CD4-positive, alpha-beta T cell (primary cell): ENCODE measurements around the gene SMAP2. TPM values are rescaled to one million over a fixed set of nuclear protein-coding genes. Genes with fewer than 3 reads are reported as not detected.

Experiments
- ATAC-seq: fragments of 200-7000 bp; cut with Tn5 transposase; one replicate; pipeline ENCODE4 v1.10.0; 2022; ENCODE audit warnings: mild to moderate bottlenecking; ENCODE audit not compliant: poor library complexity
- CTCF ChIA-PET: fragments of 350-600 bp; sonication (Branson Sonifier 250); formaldehyde crosslinking; loops from one replicate; lab custom pipeline; 2021; ENCODE audit warnings: antibody characterized with exemption, inconsistent platforms; lab: Charles Lee
- POLR2A ChIA-PET: fragments of 350-600 bp; sonication (Branson Sonifier 250); formaldehyde crosslinking; loops from one replicate; lab custom pipeline; 2021; ENCODE audit warnings: antibody characterized with exemption, inconsistent platforms; lab: Charles Lee
- DNase-seq, 14 experiments: peaks; one replicate each; pipeline ENCODE4 v3.0.0-alpha.2; 2013 to 2020; ENCODE audit warnings: mixed read lengths in 2 of 14
- H3K27ac ChIP-seq, 2 donors: one replicate each; pipeline versions ENCODE4 v1.5.1 to v1.7.0; 2013; ENCODE audit warnings: low read length in 2 of 2, low read depth in 1 of 2, mild to moderate bottlenecking in 1 of 2
- H3K27me3 ChIP-seq, 2 experiments: 1 replicate in 1 of 2; 2 replicates in 1 of 2; pipeline versions ENCODE4 v1.6.1 to v1.7.0; 2013; ENCODE audit warnings: low read length in 2 of 2, control low read depth in 1 of 2, mild to moderate bottlenecking in 1 of 2, moderate library complexity in 1 of 2; ENCODE audit not compliant: insufficient read depth in 2 of 2, control insufficient read depth in 1 of 2
- H3K36me3 ChIP-seq: one replicate; pipeline ENCODE4 v1.6.1; 2013; ENCODE audit warnings: low read length, control low read depth; ENCODE audit not compliant: insufficient read depth
- H3K4me1 ChIP-seq: one replicate; pipeline ENCODE4 v1.6.1; 2013; ENCODE audit warnings: low read length, control low read depth; ENCODE audit not compliant: insufficient read depth
- H3K4me3 ChIP-seq: one replicate; pipeline ENCODE4 v1.5.1; 2013; ENCODE audit warnings: mild to moderate bottlenecking, low read length, moderate library complexity
- H3K9me3 ChIP-seq, 2 experiments: 1 replicate in 1 of 2; 2 replicates in 1 of 2; pipeline versions ENCODE4 v1.6.1 to v1.7.0; 2013; ENCODE audit warnings: low read length in 2 of 2, mild to moderate bottlenecking in 2 of 2, control low read depth in 1 of 2, moderate library complexity in 1 of 2; ENCODE audit not compliant: control insufficient read depth in 1 of 2, insufficient read depth in 1 of 2
- H3K27ac Mint-ChIP-seq: one replicate; pipeline ENCODE4 v1.8.0; 2020; ENCODE audit warnings: mixed read lengths
- H3K27me3 Mint-ChIP-seq: one replicate; pipeline ENCODE4 v1.8.0; 2021; ENCODE audit warnings: mixed read lengths
- H3K36me3 Mint-ChIP-seq: one replicate; pipeline ENCODE4 v1.8.0; 2021; ENCODE audit warnings: low read depth, mixed read lengths
- H3K4me1 Mint-ChIP-seq: one replicate; pipeline ENCODE4 v1.8.0; 2021; ENCODE audit warnings: low read depth, mixed read lengths
- H3K4me3 Mint-ChIP-seq: one replicate; pipeline ENCODE4 v1.8.0; 2020; ENCODE audit warnings: mild to moderate bottlenecking, mixed read lengths
- H3K9me3 Mint-ChIP-seq: one replicate; pipeline ENCODE4 v1.8.0; 2020; ENCODE audit warnings: mixed read lengths
- intact Hi-C, 2 experiments: fragments of 100-400 bp; cut with DNase I in 1 of 2; cut with micrococcal nuclease in 1 of 2; formaldehyde crosslinking; loops; one replicate each; pipeline versions ENCODE4 v1.15.1 to v1.9.0; 2023 to 2025; cut with DNase I, micrococcal nuclease
- total RNA-seq, 174 experiments: library from RNA in 2 of 174; stranded (reverse) in 2 of 174; gene quantifications; one replicate each; pipeline ENCODE4 v1.2.3 and lab custom pipeline; 2021 to 2026
- TF ChIP-seq, protein P1 (sequence below): fragments of 200-600 bp; IDR thresholded peaks from one replicate; pipeline ENCODE4 v1.8.0; 2022; ENCODE audit warnings: antibody characterized with exemption, mild to moderate bottlenecking

SMAP2 gene
- total RNA-seq, 2 experiments from 2014 or later, result 214 to 216 TPM

DNA sequence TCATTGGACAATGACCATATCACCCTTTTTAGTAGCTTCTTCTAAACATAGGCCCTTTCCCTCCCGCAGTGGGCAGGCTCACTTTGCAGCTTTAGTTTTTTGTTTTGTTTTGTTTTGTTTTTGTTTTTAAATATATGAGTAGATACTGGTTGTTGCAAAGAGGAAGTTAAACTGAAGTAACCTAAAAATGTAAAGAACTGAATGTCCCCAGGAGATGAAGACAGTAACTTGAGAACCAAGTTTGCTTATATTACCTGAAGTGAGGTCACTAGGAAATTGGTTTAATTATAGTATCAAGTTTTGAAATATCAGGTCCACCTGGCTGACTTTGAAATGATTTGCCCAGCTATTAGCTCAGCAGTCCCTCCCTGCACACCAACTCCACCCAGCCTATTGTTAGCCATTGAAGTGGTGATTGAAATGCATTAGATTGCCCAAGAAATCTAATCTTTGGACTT is 18.2 kb downstream of the SMAP2 start:
- ChIA-PET CTCF (interaction anchor here (0.9 to 4.1 kb wide), 4 partner anchors 13 to 239 kb away, joined by 3 to 16 read pairs (median 6); no protein-coding TSS in a partner anchor), POLR2A (interaction anchor here (2.6 to 10.9 kb wide), 3 partner anchors 11 to 17 kb away, joined by 18 to 304 read pairs (median 19); partner anchors contain the start of gene SMAP2)
- no peaks in the 10 kb centered on the region for H3K9me3 ChIP-seq
- intact Hi-C loops, result no loop called here
- H3K27ac ChIP-seq, result peak overlapping the region; percentile 79 to 95
- Mint-ChIP-seq H3K36me3 (peaks cover 40% of the 10 kb centered on the region), H3K4me3 (peak overlapping the region; percentile 89), H3K4me1 (peaks cover 90% of the 10 kb centered on the region), H3K27me3 (no peaks in the 10 kb centered on the region), H3K9me3 (peaks cover 2% of the 10 kb centered on the region), H3K27ac (peak overlapping the region; percentile 96)
- DNase-seq (no peak), ATAC-seq (no peak)
- H3K27me3 ChIP-seq, result no peaks in the 10 kb centered on the region
- H3K36me3 ChIP-seq, result peaks cover 12% of the 10 kb centered on the region
- H3K4me3 ChIP-seq, result no peak overlapping the region
- peaks cover 94% of the 10 kb centered on the region for H3K4me1 ChIP-seq
- TF ChIP-seq, protein P1, sequence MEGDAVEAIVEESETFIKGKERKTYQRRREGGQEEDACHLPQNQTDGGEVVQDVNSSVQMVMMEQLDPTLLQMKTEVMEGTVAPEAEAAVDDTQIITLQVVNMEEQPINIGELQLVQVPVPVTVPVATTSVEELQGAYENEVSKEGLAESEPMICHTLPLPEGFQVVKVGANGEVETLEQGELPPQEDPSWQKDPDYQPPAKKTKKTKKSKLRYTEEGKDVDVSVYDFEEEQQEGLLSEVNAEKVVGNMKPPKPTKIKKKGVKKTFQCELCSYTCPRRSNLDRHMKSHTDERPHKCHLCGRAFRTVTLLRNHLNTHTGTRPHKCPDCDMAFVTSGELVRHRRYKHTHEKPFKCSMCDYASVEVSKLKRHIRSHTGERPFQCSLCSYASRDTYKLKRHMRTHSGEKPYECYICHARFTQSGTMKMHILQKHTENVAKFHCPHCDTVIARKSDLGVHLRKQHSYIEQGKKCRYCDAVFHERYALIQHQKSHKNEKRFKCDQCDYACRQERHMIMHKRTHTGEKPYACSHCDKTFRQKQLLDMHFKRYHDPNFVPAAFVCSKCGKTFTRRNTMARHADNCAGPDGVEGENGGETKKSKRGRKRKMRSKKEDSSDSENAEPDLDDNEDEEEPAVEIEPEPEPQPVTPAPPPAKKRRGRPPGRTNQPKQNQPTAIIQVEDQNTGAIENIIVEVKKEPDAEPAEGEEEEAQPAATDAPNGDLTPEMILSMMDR, result no peak

DNA sequence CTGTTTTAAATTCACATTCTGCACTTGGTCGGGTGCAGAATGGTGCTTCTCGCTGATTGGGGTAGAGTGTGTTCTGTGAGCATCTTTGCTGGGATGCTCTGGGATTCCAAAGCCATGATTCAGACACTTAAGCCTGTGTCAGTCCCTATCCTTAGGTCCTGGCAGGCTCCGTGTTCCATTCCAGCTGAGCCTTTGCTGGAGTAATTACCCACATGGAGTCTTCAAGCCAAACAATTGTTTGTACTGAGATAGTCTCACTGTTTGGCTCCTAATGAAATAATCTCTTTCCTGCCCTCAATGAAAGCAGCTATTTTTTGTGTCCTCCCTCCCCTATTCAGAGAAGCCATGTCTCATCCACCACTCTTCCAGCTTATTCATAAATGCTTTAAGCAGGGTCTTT is 18.7 kb downstream of the SMAP2 start:
- Mint-ChIP-seq H3K36me3 (peaks cover 45% of the 10 kb centered on the region), H3K27me3 (no peaks in the 10 kb centered on the region), H3K4me1 (peaks cover 94% of the 10 kb centered on the region), H3K9me3 (peaks cover 2% of the 10 kb centered on the region), H3K4me3 (peak overlapping the region; percentile 89), H3K27ac (peak overlapping the region; percentile 96)
- ATAC-seq (no peak), DNase-seq (no peak)
- no peaks in the 10 kb centered on the region for H3K9me3 ChIP-seq
- H3K27me3 ChIP-seq, result no peaks in the 10 kb centered on the region
- peaks cover 12% of the 10 kb centered on the region for H3K36me3 ChIP-seq
- intact Hi-C loops, result no loop called here
- H3K27ac ChIP-seq, result peak overlapping the region; percentile 72 to 95
- TF ChIP-seq, protein P1, result no peak
- CTCF ChIA-PET, result interaction anchor here (1.0 to 4.1 kb wide), 3 partner anchors 12 to 239 kb away, joined by 3 to 16 read pairs (median 9); no protein-coding TSS in a partner anchor
- POLR2A ChIA-PET, result interaction anchor here (0.7 to 4.8 kb wide), 6 partner anchors 8 to 52 kb away, joined by 3 to 67 read pairs (median 18); partner anchors contain the start of gene SMAP2
- no peak overlapping the region for H3K4me3 ChIP-seq
- H3K4me1 ChIP-seq, result peaks cover 89% of the 10 kb centered on the region

DNA sequence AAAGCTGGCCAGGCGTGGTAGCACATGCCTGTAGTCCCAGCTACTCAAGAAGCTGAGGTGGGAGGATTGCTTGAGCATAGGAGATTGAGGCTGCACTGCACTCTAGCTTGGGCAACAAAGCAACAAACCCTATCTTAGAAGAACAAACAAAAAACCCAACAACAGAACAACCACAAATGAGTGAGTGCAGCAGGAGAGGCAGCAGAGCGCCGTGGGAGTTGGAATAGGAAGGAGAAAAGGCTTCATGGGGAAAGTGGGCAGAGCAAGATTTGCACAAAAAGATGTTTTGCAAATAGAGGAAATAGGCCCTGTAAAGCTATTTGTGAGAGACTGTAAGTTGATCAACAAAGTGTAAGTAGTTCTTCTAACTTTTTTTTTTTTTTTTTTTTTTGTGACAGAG is 19.6 kb downstream of the SMAP2 start:
- H3K4me1 ChIP-seq, result peaks cover 84% of the 10 kb centered on the region
- peaks cover 13% of the 10 kb centered on the region for H3K36me3 ChIP-seq
- no peaks in the 10 kb centered on the region for H3K9me3 ChIP-seq
- H3K27me3 Mint-ChIP-seq, result no peaks in the 10 kb centered on the region
- ChIA-PET POLR2A (interaction anchor here (0.9 to 4.8 kb wide), 7 partner anchors 9 to 231 kb away, joined by 3 to 67 read pairs (median 9); partner anchors contain the start of genes RLF, SMAP2 and ZNF684), CTCF (interaction anchor here (0.7 to 4.1 kb wide), 5 partner anchors 11 to 78 kb away, joined by 3 to 16 read pairs (median 3); partner anchors contain the start of gene SMAP2)
- peaks cover 2% of the 10 kb centered on the region for H3K9me3 Mint-ChIP-seq
- ATAC-seq (no peak), DNase-seq (peak in 2 of 14 experiments; percentile 51 to 59)
- intact Hi-C loops, result no loop called here
- peak overlapping the region; percentile 96 for H3K27ac Mint-ChIP-seq
- TF ChIP-seq, protein P1, result no peak
- H3K36me3 Mint-ChIP-seq, result peaks cover 51% of the 10 kb centered on the region
- peak overlapping the region; percentile 65 for H3K4me3 Mint-ChIP-seq
- no peak overlapping the region for H3K4me3 ChIP-seq
- no peaks in the 10 kb centered on the region for H3K27me3 ChIP-seq
- peaks cover 99% of the 10 kb centered on the region for H3K4me1 Mint-ChIP-seq
- peak overlapping the region; percentile 25 to 95 for H3K27ac ChIP-seq
